Esophagus squamous epithelium (tissue), 5 donors: ENCODE measurements around the gene RBFOX1. TPM values are rescaled to one million over a fixed set of nuclear protein-coding genes. Genes with fewer than 3 reads are reported as not detected.

Source experiments
- DNase-seq: peaks from one replicate; lab custom pipeline; 2025; lab: John Stamatoyannopoulos, UW
- H3K27ac ChIP-seq, 4 donors: fragments of 200-600 bp; sonication (generic); one replicate each; pipeline ENCODE4 v1.5.1; 2016 to 2019; ENCODE audit warnings: mild to moderate bottlenecking in 1 of 4
- H3K27me3 ChIP-seq, 4 donors: fragments of 200-600 bp; sonication (generic); 1 replicate in 3 of 4; 2 replicates in 1 of 4; pipeline versions ENCODE4 v1.5.1 to v1.6.0; 2017 to 2021; ENCODE audit warnings: antibody characterized with exemption in 1 of 4
- H3K36me3 ChIP-seq, 3 donors: fragments of 200-600 bp; sonication (generic); one replicate each; pipeline ENCODE4 v1.5.1; 2016 to 2019
- H3K4me1 ChIP-seq, 3 donors: fragments of 200-600 bp; sonication (generic); one replicate each; pipeline ENCODE4 v1.5.1; 2017 to 2019
- H3K4me3 ChIP-seq, 4 donors: fragments of 200-600 bp; sonication (generic); 1 replicate in 3 of 4; 2 replicates in 1 of 4; pipeline ENCODE4 v1.5.1; 2016 to 2019; ENCODE audit warnings: mild to moderate bottlenecking in 2 of 4, moderate library complexity in 1 of 4
- H3K9me3 ChIP-seq, 3 donors: fragments of 200-600 bp; sonication (generic); one replicate each; pipeline ENCODE4 v1.5.1; 2016 to 2019
- POLR2A ChIP-seq, 4 donors: fragments of 450-650 bp; IDR thresholded peaks; one replicate each; pipeline ENCODE4 v1.6.1; 2017; ENCODE audit warnings: antibody characterized with exemption in 4 of 4, mild to moderate bottlenecking in 4 of 4, moderate library complexity in 3 of 4
- WGBS, 2 donors: methylation state at CpG; one replicate each; pipeline ENCODE4 v1.1.5; 2018; 5-methylcytosine and 5-hydroxymethylcytosine counted together
- intact Hi-C: fragments of 100-400 bp; cut with DNase I; formaldehyde crosslinking; loops from one replicate; pipeline ENCODE4 v1.15.0; 2022
- total RNA-seq, 4 donors: library from RNA; depleted of rRNA; stranded (reverse); fragments of >200 nt; gene quantifications; one replicate each; pipeline ENCODE4 v1.1.0, GENCODE V29; 2016
- TF ChIP-seq, protein P1 (sequence below), 6 experiments: fragments of 450-650 bp in 4 of 6; fragments of 200-600 bp in 2 of 6; sonication (generic) in 2 of 6; IDR thresholded peaks; one replicate each; pipeline ENCODE4 v1.5.1; 2016 to 2019; ENCODE audit warnings: antibody characterized with exemption in 6 of 6, mild to moderate bottlenecking in 4 of 6, moderate library complexity in 4 of 6
- donor health status: DM: yes; HTN: yes; CAD: no.

Gene RBFOX1
- total RNA-seq, 4 donors from 2014 or later = not detected

GRCh38 chr16:7313170-7313569 is 19.5 kb upstream of the RBFOX1 start:
- H3K36me3 ChIP-seq = no peaks in the 10 kb centered on the region
- 40 to 47% methylated on average over 5 of the region's 5 CpGs for WGBS, 2 donors
- no peak for DNase-seq
- H3K9me3 ChIP-seq = no peaks in the 10 kb centered on the region
- no peaks in the 10 kb centered on the region for H3K4me1 ChIP-seq
- intact Hi-C loops = no loop called here
- TF ChIP-seq, protein P1, sequence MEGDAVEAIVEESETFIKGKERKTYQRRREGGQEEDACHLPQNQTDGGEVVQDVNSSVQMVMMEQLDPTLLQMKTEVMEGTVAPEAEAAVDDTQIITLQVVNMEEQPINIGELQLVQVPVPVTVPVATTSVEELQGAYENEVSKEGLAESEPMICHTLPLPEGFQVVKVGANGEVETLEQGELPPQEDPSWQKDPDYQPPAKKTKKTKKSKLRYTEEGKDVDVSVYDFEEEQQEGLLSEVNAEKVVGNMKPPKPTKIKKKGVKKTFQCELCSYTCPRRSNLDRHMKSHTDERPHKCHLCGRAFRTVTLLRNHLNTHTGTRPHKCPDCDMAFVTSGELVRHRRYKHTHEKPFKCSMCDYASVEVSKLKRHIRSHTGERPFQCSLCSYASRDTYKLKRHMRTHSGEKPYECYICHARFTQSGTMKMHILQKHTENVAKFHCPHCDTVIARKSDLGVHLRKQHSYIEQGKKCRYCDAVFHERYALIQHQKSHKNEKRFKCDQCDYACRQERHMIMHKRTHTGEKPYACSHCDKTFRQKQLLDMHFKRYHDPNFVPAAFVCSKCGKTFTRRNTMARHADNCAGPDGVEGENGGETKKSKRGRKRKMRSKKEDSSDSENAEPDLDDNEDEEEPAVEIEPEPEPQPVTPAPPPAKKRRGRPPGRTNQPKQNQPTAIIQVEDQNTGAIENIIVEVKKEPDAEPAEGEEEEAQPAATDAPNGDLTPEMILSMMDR (IDR thresholded peaks at IDR 0.05) = peak in 3 of 6 experiments; percentile 11 to 24 (median 21)
- no peak for TF ChIP-seq POLR2A (IDR thresholded peaks at IDR 0.05)
- no peak overlapping the region for H3K4me3 ChIP-seq
- peaks cover 0 to 12% (median 0%) of the 10 kb centered on the region in 4 donors for H3K27me3 ChIP-seq
- no peak overlapping the region for H3K27ac ChIP-seq

DNA sequence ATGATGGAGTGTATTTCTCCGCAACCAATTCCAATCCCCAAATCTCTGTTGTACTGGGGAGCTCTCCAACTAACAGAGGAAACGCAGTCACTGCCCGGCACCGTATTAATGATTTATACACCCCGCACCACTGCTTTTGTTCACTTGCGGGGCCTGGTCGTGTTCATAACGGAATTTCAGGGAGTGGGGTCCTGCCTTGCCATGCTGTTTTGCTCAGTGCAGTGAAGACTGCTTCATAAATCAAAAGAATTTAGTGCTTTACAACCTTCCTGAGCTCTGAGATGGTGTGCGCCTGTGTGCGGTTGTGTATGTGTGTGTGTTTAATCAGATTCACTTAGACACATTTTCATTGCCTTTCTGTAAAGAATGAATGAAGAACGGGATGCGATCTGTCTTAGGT is 18.5 kb upstream of the RBFOX1 start:
- Histone ChIP-seq H3K36me3 (no peaks in the 10 kb centered on the region), H3K27ac (no peak overlapping the region), H3K4me3 (no peak overlapping the region), H3K4me1 (no peaks in the 10 kb centered on the region), H3K27me3 (peaks cover 0 to 2% (median 0%) of the 10 kb centered on the region in 4 donors), H3K9me3 (no peaks in the 10 kb centered on the region)
- 73 to 76% methylated on average over 11 to 12 of the region's 12 CpGs for WGBS, 2 donors
- DNase-seq = no peak
- no peak for TF ChIP-seq POLR2A (IDR thresholded peaks at IDR 0.05)
- TF ChIP-seq, protein P1 (IDR thresholded peaks at IDR 0.05) = no peak
- intact Hi-C loops = no loop called here

DNA sequence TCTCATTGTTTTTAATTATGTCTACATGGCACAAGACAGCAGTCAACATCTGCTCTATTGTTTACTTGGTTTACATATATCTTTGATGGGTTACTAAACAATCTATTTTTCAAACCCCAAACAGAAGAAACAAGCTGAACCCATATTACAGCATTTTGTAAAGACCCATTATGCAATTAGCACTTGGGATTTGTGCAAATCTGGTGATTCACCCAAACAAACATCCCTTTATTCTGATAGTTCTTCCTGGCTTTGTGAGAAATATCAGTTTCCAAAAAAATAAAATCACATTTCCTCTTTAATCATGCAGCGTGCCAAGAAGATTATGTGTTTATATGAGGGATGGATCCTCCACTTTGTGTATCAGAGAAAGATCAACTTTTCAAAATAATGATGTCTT is 16.8 kb upstream of the RBFOX1 start:
- no peak overlapping the region for H3K4me3 ChIP-seq
- intact Hi-C loops = no loop called here
- 26 to 32% methylated on average over 1 of the region's 1 CpG for WGBS, 2 donors

DNA sequence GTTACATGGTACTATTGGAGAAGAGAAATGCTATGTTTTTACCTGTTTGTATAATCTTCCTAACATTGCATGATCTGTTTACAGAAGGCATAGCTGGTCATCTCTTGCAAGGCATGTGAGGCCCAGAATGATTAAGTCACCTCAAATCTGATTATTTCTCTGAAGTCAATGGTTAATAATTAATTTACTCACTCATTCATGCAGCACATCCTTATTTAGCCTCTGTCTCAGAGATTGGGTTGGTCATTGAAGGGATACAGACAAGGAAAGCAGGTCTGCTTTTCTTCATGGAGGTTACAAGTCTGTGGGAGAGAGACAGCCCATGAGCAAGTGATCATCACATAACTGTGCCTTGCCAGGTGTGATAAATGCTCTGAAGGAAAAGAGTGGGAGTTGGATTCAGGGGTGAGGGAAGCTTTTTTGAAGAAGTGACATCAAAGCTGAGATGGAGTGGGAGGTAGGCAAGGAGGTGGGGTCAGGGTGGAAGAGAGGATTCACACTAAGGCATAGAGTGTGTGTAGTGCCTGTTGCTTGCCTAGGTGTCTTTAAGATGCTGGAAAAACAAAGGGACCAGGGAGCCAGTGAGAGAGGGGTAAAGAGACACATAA is 16.3 kb upstream of the RBFOX1 start:
- Histone ChIP-seq H3K27me3 (no peaks in the 10 kb centered on the region), H3K36me3 (no peaks in the 10 kb centered on the region), H3K4me3 (no peak overlapping the region), H3K9me3 (no peaks in the 10 kb centered on the region), H3K4me1 (no peaks in the 10 kb centered on the region), H3K27ac (no peak overlapping the region)
- intact Hi-C loops = no loop called here
- no peak for DNase-seq
- TF ChIP-seq POLR2A (IDR thresholded peaks at IDR 0.05) = no peak
- TF ChIP-seq, protein P1 (IDR thresholded peaks at IDR 0.05) = no peak

More for the DNA sequence above, 16.8 kb upstream of the RBFOX1 start:
- H3K36me3 ChIP-seq = no peaks in the 10 kb centered on the region
- no peaks in the 10 kb centered on the region for H3K9me3 ChIP-seq
- no peaks in the 10 kb centered on the region for H3K27me3 ChIP-seq
- no peak for DNase-seq
- TF ChIP-seq, protein P1 (IDR thresholded peaks at IDR 0.05) = no peak
- no peak for TF ChIP-seq POLR2A (IDR thresholded peaks at IDR 0.05)
- H3K27ac ChIP-seq = no peak overlapping the region
- no peaks in the 10 kb centered on the region for H3K4me1 ChIP-seq

DNA sequence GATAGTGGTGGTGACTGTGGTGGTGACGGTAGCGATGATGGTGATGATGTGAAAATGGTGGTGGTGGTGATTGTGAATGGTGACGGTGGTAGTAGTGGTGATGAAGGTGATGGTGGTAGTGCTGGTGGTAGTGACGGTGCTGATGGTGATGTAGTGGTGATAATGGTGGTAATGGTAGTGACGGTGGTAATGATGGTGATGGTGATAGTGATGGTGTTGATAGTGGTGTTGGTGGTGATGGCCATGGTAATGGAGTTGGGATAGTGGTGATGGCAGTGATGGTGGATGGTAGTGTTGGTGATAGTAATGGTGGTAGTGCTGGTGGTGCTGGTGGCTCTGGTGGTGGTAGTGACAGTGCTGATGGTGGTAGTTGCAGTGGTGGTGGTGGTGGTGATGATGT is 14.7 kb upstream of the RBFOX1 start:
- intact Hi-C loops = no loop called here
- 92 to 94% methylated on average over 5 of the region's 5 CpGs for WGBS, 2 donors
- H3K27me3 ChIP-seq = no peaks in the 10 kb centered on the region
- H3K27ac ChIP-seq = no peak overlapping the region
- H3K9me3 ChIP-seq = no peaks in the 10 kb centered on the region
- no peaks in the 10 kb centered on the region for H3K4me1 ChIP-seq
- no peak for DNase-seq
- TF ChIP-seq, protein P1 (IDR thresholded peaks at IDR 0.05) = no peak
- TF ChIP-seq POLR2A (IDR thresholded peaks at IDR 0.05) = no peak
- no peak overlapping the region for H3K4me3 ChIP-seq
- no peaks in the 10 kb centered on the region for H3K36me3 ChIP-seq
